ENCODE data around the gene CIB4. TPM values are rescaled to one million over a fixed set of nuclear protein-coding genes. Genes with fewer than 3 reads are reported as not detected.

CIB4 gene
- total and polyA plus RNA-seq, 2 of the 4 experiments (the other 2 are of a cell fraction) = not detected

DNA sequence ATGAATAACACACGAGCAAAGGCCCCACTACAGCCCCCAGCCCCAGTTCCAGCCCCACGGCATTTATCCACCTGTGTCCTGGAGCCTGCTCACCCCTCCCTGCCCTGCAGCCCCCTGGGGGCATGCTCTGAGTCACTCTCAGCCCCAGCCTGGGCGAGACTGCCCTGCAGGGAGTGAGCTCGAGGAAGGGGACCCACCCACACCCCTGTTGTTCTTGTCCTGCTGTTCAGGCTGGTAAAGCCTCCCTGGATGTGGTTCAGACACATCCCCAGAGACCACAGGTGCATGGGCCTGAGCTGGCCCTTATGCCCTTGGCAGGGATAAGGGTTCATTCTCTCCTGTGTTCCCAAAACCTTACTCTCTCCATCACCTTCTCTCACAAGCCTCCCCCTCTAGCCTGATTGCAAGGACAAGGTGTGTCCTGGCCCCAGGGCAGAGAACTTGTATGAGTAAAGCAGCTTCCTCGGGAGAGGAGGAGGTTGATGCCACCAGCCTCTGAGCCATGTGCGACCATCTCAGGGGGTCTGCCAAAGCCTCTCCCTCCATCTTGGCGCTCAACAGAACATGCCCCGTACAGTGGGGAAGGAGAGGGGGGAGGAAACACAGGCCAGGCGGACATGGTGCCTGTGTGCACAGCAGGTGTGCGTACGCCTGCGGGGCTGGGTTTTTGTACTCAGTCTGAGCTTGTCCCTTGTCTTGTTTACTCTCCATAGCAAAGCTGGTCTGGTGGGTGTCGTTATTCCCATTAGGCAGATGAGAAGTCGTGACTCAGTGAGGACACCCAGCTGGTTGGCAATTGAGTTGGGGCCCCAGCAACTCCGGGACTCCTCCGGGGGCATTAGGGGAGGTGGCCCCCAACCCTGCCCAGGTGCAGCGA lies 64.4 kb downstream of the CIB4 start:
- POLR2A ChIA-PET (ENCODE audit: unreplicated experiment) = no interaction called here
- DNase-seq = no peak
- H4K20me1 ChIP-seq (ENCODE audit: insufficient read depth, low read length) = no peaks in the 10 kb centered on the region
- no peaks in the 10 kb centered on the region for H3K79me1 ChIP-seq (ENCODE audit: low read depth in 1 of 2, low read length in 2 of 2)
- H3K27me3 ChIP-seq (ENCODE audit: control insufficient read depth, insufficient read depth, low read length) = peaks cover 68% of the 10 kb centered on the region
- no peak overlapping the region for H2BK20ac ChIP-seq (ENCODE audit: low read depth, low read length)
- no peak overlapping the region for H2AK5ac ChIP-seq (ENCODE audit: low read depth, low read length)
- no peak overlapping the region for H3K4me3 ChIP-seq (ENCODE audit: insufficient read depth, low read depth, low read length)
- H3K4me1 ChIP-seq (ENCODE audit: control insufficient read depth, insufficient read depth, low read length) = no peaks in the 10 kb centered on the region
- H2BK120ac ChIP-seq (ENCODE audit: low read depth, low read length) = no peak overlapping the region
- no peak overlapping the region for H3K27ac ChIP-seq (ENCODE audit: insufficient read depth, low read length)
- no peak overlapping the region for H4K5ac ChIP-seq (ENCODE audit: low read depth, low read length)
- no peak overlapping the region for H2BK5ac ChIP-seq (ENCODE audit: low read depth, low read length, poor library complexity, severe bottlenecking)
- H3K18ac ChIP-seq (ENCODE audit: low read depth, low read length) = no peak overlapping the region
- 82% methylated on average over 4 of the region's 17 CpGs; no CpG with 5 or more reads in 1 of the 2 experiments for WGBS, 2 experiments (ENCODE audit: extremely low coverage in 2 of 2, insufficient read length in 1 of 2)
- no peak overlapping the region for H3K4ac ChIP-seq (ENCODE audit: low read depth, low read length)
- H3K9me1 ChIP-seq (ENCODE audit: insufficient read depth, low read length) = no peaks in the 10 kb centered on the region
- no peak overlapping the region for H2BK15ac ChIP-seq (ENCODE audit: low read depth, low read length)
- no peak overlapping the region for H3K9ac ChIP-seq (ENCODE audit: low read depth, low read length)
- no peak overlapping the region for H2AFZ ChIP-seq (replicated peaks; ENCODE audit: low read length, poor library complexity)
- BruUV-seq (replicated peaks) = no TSS peak
- ATAC-seq (ENCODE audit: low read depth) = no peak
- no peak overlapping the region for H3K56ac ChIP-seq (ENCODE audit: extremely low read depth, insufficient read depth, low read length)
- no peak overlapping the region for H4K91ac ChIP-seq (ENCODE audit: insufficient read depth, low read depth, low read length)
- intact Hi-C loops (cut with micrococcal nuclease) (loop anchor here (5.0 to 10.0 kb wide), 2 partner anchors 230 to 332 kb away; partner anchors contain the start of genes ADGRF3, HADHA, HADHB and SELENOI), dilution Hi-C loops (cut with HindIII; ENCODE audit: low sequenced_read_pairs, unreplicated experiment) (no loop called here), in situ Hi-C loops (cut with MboI; ENCODE audit: low sequenced_read_pairs) (no loop called here)
- no peak overlapping the region for H3K23ac ChIP-seq (ENCODE audit: low read depth, low read length)
- CTCF ChIA-PET = interaction anchor here (0.8 to 1.1 kb wide), 2 partner anchors 22 to 165 kb away, joined by 3 read pairs; no protein-coding TSS in a partner anchor
- H3K36me3 ChIP-seq (ENCODE audit: control insufficient read depth, insufficient read depth, low read length) = no peaks in the 10 kb centered on the region
- no peak overlapping the region for H4K8ac ChIP-seq (ENCODE audit: low read depth in 2 of 2, low read length in 2 of 2)
- H3K9me3 ChIP-seq (ENCODE audit: control insufficient read depth, insufficient read depth, low read length) = no peaks in the 10 kb centered on the region
- H3K14ac ChIP-seq (replicated peaks; ENCODE audit: low read depth, low read length) = no peak overlapping the region
- peak overlapping the region; percentile 39 for H2AK9ac ChIP-seq (replicated peaks; ENCODE audit: low read depth, low read length, poor library complexity)
- H3K4me2 ChIP-seq (ENCODE audit: low read depth, low read length) = no peak overlapping the region
- TF ChIP-seq SMC3 (IDR thresholded peaks at IDR 0.05; ENCODE audit: low read depth, low read length) (no peak), RCOR1 (IDR thresholded peaks at IDR 0.05; ENCODE audit: insufficient replicate concordance, low read length) (no peak), RFX5 (IDR thresholded peaks at IDR 0.05; ENCODE audit: low read depth, low read length) (no peak), MAZ (IDR thresholded peaks at IDR 0.05; ENCODE audit: borderline replicate concordance, low read depth, low read length) (no peak), MAFK (IDR thresholded peaks at IDR 0.05; ENCODE audit: low read depth, low read length) (no peak), CHD1 (IDR thresholded peaks at IDR 0.05; ENCODE audit: low read depth, low read length) (no peak), RAD21 (IDR thresholded peaks at IDR 0.05; ENCODE audit: low read length) (no peak), BHLHE40 (IDR thresholded peaks at IDR 0.05; ENCODE audit: low read depth, low read length) (no peak), POLR2A (IDR thresholded peaks at IDR 0.05; ENCODE audit: low read depth, low read length) (no peak)

Data from IMR-90 (cell line).